Lower leg skin (tissue), 3 donors: ENCODE measurements around the gene LMO1.

Experiments
- CTCF ChIP-seq, 3 donors: fragments of 450-650 bp; IDR thresholded peaks; one replicate each; pipeline ENCODE4 v1.5.1; 2016; ENCODE audit warnings: antibody characterized with exemption in 3 of 3, mild to moderate bottlenecking in 3 of 3, moderate library complexity in 2 of 3
- POLR2A ChIP-seq, 2 donors: fragments of 450-650 bp; IDR thresholded peaks; one replicate each; pipeline ENCODE4 v1.6.1; 2016 to 2017; ENCODE audit warnings: antibody characterized with exemption in 2 of 2, mild to moderate bottlenecking in 1 of 2, moderate library complexity in 1 of 2

GRCh38 chr11:8258289-8258688 is 5.4 kb downstream of the LMO1 start:
- TF ChIP-seq CTCF (IDR thresholded peaks at IDR 0.05), result no peak
- TF ChIP-seq POLR2A (IDR thresholded peaks at IDR 0.05), result no peak
